ENCODE data around the gene GRIK4.

The GRIK4 gene

GRCh38 chr11:120780239-120780638, 268.7 kb downstream of the GRIK4 start:
- Histone ChIP-seq H3F3A (ENCODE audit: low read depth) (no peaks in the 10 kb centered on the region), H3K27me3 (ENCODE audit: insufficient read depth, low read length, poor library complexity, severe bottlenecking) (no peaks in the 10 kb centered on the region), H3K36me3 (ENCODE audit: insufficient read depth, low read length) (no peaks in the 10 kb centered on the region), H3K79me2 (ENCODE audit: insufficient read depth, low read length) (no peaks in the 10 kb centered on the region), H3K9me3 (ENCODE audit: insufficient read depth, low read depth, low read length) (no peaks in the 10 kb centered on the region), H3K4me1 (ENCODE audit: insufficient read depth, low read length, poor library complexity, severe bottlenecking) (no peaks in the 10 kb centered on the region), H4K20me1 (ENCODE audit: insufficient read depth, low read length, poor library complexity, severe bottlenecking) (no peaks in the 10 kb centered on the region), H3K4me2 (ENCODE audit: low read depth, low read length, poor library complexity, severe bottlenecking) (no peak overlapping the region), H2AFZ (ENCODE audit: low read length) (no peak overlapping the region), H3K9ac (ENCODE audit: low read depth, low read length, poor library complexity, severe bottlenecking) (no peak overlapping the region), H3K9me2 (replicated peaks; ENCODE audit: low read depth, low read length) (no peaks in the 10 kb centered on the region), H3K4me3 (ENCODE audit: low read length, poor library complexity, severe bottlenecking) (no peak overlapping the region)
- TF ChIP-seq EZH2phosphoT487 (IDR thresholded peaks at IDR 0.05; ENCODE audit: borderline replicate concordance): no peak
- TF ChIP-seq CTCF (conservative IDR thresholded peaks at IDR 0.05; ENCODE audit: low read length): no peak

GRCh38 chr11:120781486-120782120, 270.1 kb downstream of the GRIK4 start:
- H3K36me3 ChIP-seq (ENCODE audit: insufficient read depth, low read length): no peaks in the 10 kb centered on the region
- no peaks in the 10 kb centered on the region for H3K4me1 ChIP-seq (ENCODE audit: insufficient read depth, low read length, poor library complexity, severe bottlenecking)
- H3K9me3 ChIP-seq (ENCODE audit: insufficient read depth, low read depth, low read length): no peaks in the 10 kb centered on the region
- no peaks in the 10 kb centered on the region for H3K9me2 ChIP-seq (replicated peaks; ENCODE audit: low read depth, low read length)
- no peaks in the 10 kb centered on the region for H3K79me2 ChIP-seq (ENCODE audit: insufficient read depth, low read length)
- H3K4me2 ChIP-seq (ENCODE audit: low read depth, low read length, poor library complexity, severe bottlenecking): no peak overlapping the region
- no peaks in the 10 kb centered on the region for H3F3A ChIP-seq (ENCODE audit: low read depth)
- H4K20me1 ChIP-seq (ENCODE audit: insufficient read depth, low read length, poor library complexity, severe bottlenecking): no peaks in the 10 kb centered on the region
- no peak for TF ChIP-seq EZH2phosphoT487 (IDR thresholded peaks at IDR 0.05; ENCODE audit: borderline replicate concordance)
- TF ChIP-seq CTCF (conservative IDR thresholded peaks at IDR 0.05; ENCODE audit: low read length): no peak
- H3K4me3 ChIP-seq (ENCODE audit: low read length, poor library complexity, severe bottlenecking): no peak overlapping the region
- no peak overlapping the region for H2AFZ ChIP-seq (ENCODE audit: low read length)
- H3K9ac ChIP-seq (ENCODE audit: low read depth, low read length, poor library complexity, severe bottlenecking): no peak overlapping the region
- H3K27me3 ChIP-seq (ENCODE audit: insufficient read depth, low read length, poor library complexity, severe bottlenecking): no peaks in the 10 kb centered on the region

GRCh38 chr11:120784566-120785251, 273.2 kb downstream of the GRIK4 start:
- no peaks in the 10 kb centered on the region for H3K27me3 ChIP-seq (ENCODE audit: insufficient read depth, low read length, poor library complexity, severe bottlenecking)
- H3K4me3 ChIP-seq (ENCODE audit: low read length, poor library complexity, severe bottlenecking): no peak overlapping the region
- H3K9me2 ChIP-seq (replicated peaks; ENCODE audit: low read depth, low read length): no peaks in the 10 kb centered on the region
- no peaks in the 10 kb centered on the region for H4K20me1 ChIP-seq (ENCODE audit: insufficient read depth, low read length, poor library complexity, severe bottlenecking)
- H3K4me2 ChIP-seq (ENCODE audit: low read depth, low read length, poor library complexity, severe bottlenecking): no peak overlapping the region
- no peaks in the 10 kb centered on the region for H3K9me3 ChIP-seq (ENCODE audit: insufficient read depth, low read depth, low read length)
- no peak overlapping the region for H2AFZ ChIP-seq (ENCODE audit: low read length)
- H3K36me3 ChIP-seq (ENCODE audit: insufficient read depth, low read length): no peaks in the 10 kb centered on the region
- H3K79me2 ChIP-seq (ENCODE audit: insufficient read depth, low read length): no peaks in the 10 kb centered on the region
- H3F3A ChIP-seq (ENCODE audit: low read depth): no peaks in the 10 kb centered on the region
- no peaks in the 10 kb centered on the region for H3K4me1 ChIP-seq (ENCODE audit: insufficient read depth, low read length, poor library complexity, severe bottlenecking)
- no peak overlapping the region for H3K9ac ChIP-seq (ENCODE audit: low read depth, low read length, poor library complexity, severe bottlenecking)
- no peak for TF ChIP-seq CTCF (conservative IDR thresholded peaks at IDR 0.05; ENCODE audit: low read length)
- no peak for TF ChIP-seq EZH2phosphoT487 (IDR thresholded peaks at IDR 0.05; ENCODE audit: borderline replicate concordance)
